ENCODE data around the gene ZNF599. TPM values are rescaled to one million over a fixed set of nuclear protein-coding genes. Genes with fewer than 3 reads are reported as not detected.

The ZNF599 gene
- total RNA-seq (10 to 100 TPM in 1 of 7 donors, 1 to 10 TPM in 6; 3.3 to 10.5 (median 7.7) TPM), polyA plus RNA-seq (1 to 10 TPM; 4.9 to 5.8 (median 4.9) TPM)
- long read RNA-seq, donor 1, partial matches to known transcripts = 0 of 3 reads
- long read RNA-seq, donor 1, other reads (novel, unspliced or antisense) = 0 of 3 reads
- long read RNA-seq, donor 2 = 0 reads

- H3K27ac ChIP-seq = peak within 1 kb of the TSS; percentile 69 to 88 (median 86)
- peak within 1 kb of the TSS; percentile 76 to 89 (median 85) for H3K4me3 ChIP-seq
- peak; percentile 96 for DNase-seq
- peaks cover 0 to 6% (median 0%) of the 10 kb centered on the region in 7 donors for H3K27me3 ChIP-seq (replicated peaks in 1 of 7)
- WGBS, 5 donors = 3 to 5% (median 3%) methylated on average over 51 to 69 of the region's 69 CpGs
- peaks cover 0 to 35% (median 0%) of the 10 kb centered on the region in 8 donors for H3K9me3 ChIP-seq
- intact Hi-C loops (cut with DNase I; ENCODE audit: low total_unique reads) = no loop called here
- peaks cover 0 to 21% (median 14%) of the 10 kb centered on the region in 6 donors for H3K4me1 ChIP-seq
- peaks cover 0 to 30% (median 8%) of the 10 kb centered on the region in 6 donors for H3K36me3 ChIP-seq
- TF ChIP-seq, protein P1, sequence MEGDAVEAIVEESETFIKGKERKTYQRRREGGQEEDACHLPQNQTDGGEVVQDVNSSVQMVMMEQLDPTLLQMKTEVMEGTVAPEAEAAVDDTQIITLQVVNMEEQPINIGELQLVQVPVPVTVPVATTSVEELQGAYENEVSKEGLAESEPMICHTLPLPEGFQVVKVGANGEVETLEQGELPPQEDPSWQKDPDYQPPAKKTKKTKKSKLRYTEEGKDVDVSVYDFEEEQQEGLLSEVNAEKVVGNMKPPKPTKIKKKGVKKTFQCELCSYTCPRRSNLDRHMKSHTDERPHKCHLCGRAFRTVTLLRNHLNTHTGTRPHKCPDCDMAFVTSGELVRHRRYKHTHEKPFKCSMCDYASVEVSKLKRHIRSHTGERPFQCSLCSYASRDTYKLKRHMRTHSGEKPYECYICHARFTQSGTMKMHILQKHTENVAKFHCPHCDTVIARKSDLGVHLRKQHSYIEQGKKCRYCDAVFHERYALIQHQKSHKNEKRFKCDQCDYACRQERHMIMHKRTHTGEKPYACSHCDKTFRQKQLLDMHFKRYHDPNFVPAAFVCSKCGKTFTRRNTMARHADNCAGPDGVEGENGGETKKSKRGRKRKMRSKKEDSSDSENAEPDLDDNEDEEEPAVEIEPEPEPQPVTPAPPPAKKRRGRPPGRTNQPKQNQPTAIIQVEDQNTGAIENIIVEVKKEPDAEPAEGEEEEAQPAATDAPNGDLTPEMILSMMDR (IDR thresholded peaks at IDR 0.05 in 8 of 11, conservative IDR thresholded peaks at IDR 0.05 in 3 of 11) = no peak
- peak; percentile 94 to 95 (median 95) for TF ChIP-seq POLR2AphosphoS5 (IDR thresholded peaks at IDR 0.05)
- peak in 1 of 3 donors; percentile 51 for TF ChIP-seq POLR2A (IDR thresholded peaks at IDR 0.05)
Observed at GRCh38 chr19:34772697-34773554, at the start of gene ZNF599. Gene ZNF599 (minus strand): TSS chr19:34773215. CDS start chr19:34772841, 374 bp downstream.

- Histone ChIP-seq H3K4me1 (no peaks in the 10 kb centered on the region), H3K27me3 (replicated peaks in 1 of 7) (no peaks in the 10 kb centered on the region), H3K36me3 (peaks cover 0 to 26% (median 0%) of the 10 kb centered on the region in 6 donors), H3K9me3 (no peaks in the 10 kb centered on the region), H3K27ac (no peak overlapping the region), H3K4me3 (no peak overlapping the region)
- intact Hi-C loops (cut with DNase I; ENCODE audit: low total_unique reads) = no loop called here
- DNase-seq = no peak
- WGBS, 5 donors = 48 to 83% (median 60%) methylated on average over 2 of the region's 2 CpGs
- TF ChIP-seq POLR2AphosphoS5 (IDR thresholded peaks at IDR 0.05) (no peak), POLR2A (IDR thresholded peaks at IDR 0.05) (no peak)
- TF ChIP-seq, protein P1 (IDR thresholded peaks at IDR 0.05 in 8 of 11, conservative IDR thresholded peaks at IDR 0.05 in 3 of 11) = no peak
Observed at GRCh38 chr19:34818270-34818669, 45.3 kb upstream of the ZNF599 start.

- peaks cover 0 to 26% (median 0%) of the 10 kb centered on the region in 6 donors for H3K36me3 ChIP-seq
- WGBS, 5 donors = 91 to 100% (median 95%) methylated on average over 1 to 2 of the region's 2 CpGs
- no peak for DNase-seq
- no peaks in the 10 kb centered on the region for H3K27me3 ChIP-seq (replicated peaks in 1 of 7)
- H3K9me3 ChIP-seq = no peaks in the 10 kb centered on the region
- no peaks in the 10 kb centered on the region for H3K4me1 ChIP-seq
- TF ChIP-seq POLR2AphosphoS5 (IDR thresholded peaks at IDR 0.05) = no peak
- TF ChIP-seq, protein P1 (IDR thresholded peaks at IDR 0.05 in 8 of 11, conservative IDR thresholded peaks at IDR 0.05 in 3 of 11) = no peak
- no peak for TF ChIP-seq POLR2A (IDR thresholded peaks at IDR 0.05)
- no peak overlapping the region for H3K4me3 ChIP-seq
- H3K27ac ChIP-seq = no peak overlapping the region
- intact Hi-C loops (cut with DNase I; ENCODE audit: low total_unique reads) = no loop called here
Observed at GRCh38 chr19:34816708-34817107, 43.7 kb upstream of the ZNF599 start.

- Histone ChIP-seq H3K9me3 (peaks cover 0 to 37% (median 11%) of the 10 kb centered on the region in 8 donors), H3K4me1 (no peaks in the 10 kb centered on the region), H3K27ac (no peak overlapping the region), H3K27me3 (replicated peaks in 1 of 7) (no peaks in the 10 kb centered on the region), H3K4me3 (no peak overlapping the region), H3K36me3 (no peaks in the 10 kb centered on the region)
- WGBS, 5 donors = 77 to 89% (median 86%) methylated on average over 3 of the region's 3 CpGs
- no peak for DNase-seq
- no peak for TF ChIP-seq POLR2AphosphoS5 (IDR thresholded peaks at IDR 0.05)
- TF ChIP-seq, protein P1 (IDR thresholded peaks at IDR 0.05 in 8 of 11, conservative IDR thresholded peaks at IDR 0.05 in 3 of 11) = no peak
- no peak for TF ChIP-seq POLR2A (IDR thresholded peaks at IDR 0.05)
- intact Hi-C loops (cut with DNase I; ENCODE audit: low total_unique reads) = no loop called here
Observed at GRCh38 chr19:34808566-34808965, 35.6 kb upstream of the ZNF599 start.
